Loucy (cell line): ENCODE data around the gene ANO1.

Source experiments
- EZH2phosphoT487 ChIP-seq: fragments of 200-600 bp; IDR thresholded peaks from 2 replicates; pipeline ENCODE4 v1.6.1; 2018; ENCODE audit warnings: antibody characterized with exemption, mild to moderate bottlenecking, moderate library complexity, borderline replicate concordance
- TF ChIP-seq, protein P1 (sequence below): fragments of 200-600 bp; sonication (generic); conservative IDR thresholded peaks from 2 replicates; pipeline ENCODE4 v1.5.1; 2014; ENCODE audit warnings: mild to moderate bottlenecking, antibody characterized with exemption, low read length

DNA sequence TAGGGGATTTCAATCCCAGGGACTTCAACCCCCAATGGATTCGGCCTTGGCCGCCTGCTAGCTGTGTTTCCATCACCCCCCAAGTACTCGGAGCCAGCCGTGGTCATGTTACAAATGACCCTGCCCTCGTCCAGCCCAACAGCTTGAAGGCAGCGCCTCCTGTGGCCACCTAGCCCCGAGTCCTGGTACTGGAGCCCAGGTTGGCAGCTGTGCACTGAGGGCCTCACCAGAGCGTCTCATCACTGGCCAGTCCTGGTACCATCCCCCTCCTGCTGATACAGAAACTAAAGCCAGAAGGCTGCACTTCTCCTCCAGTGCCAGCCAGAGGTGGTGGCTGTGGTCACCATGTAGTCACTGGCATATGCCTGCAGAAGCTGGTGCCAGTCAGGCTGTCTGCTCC, 80.1 kb downstream of the ANO1 start:
- TF ChIP-seq, protein P1, sequence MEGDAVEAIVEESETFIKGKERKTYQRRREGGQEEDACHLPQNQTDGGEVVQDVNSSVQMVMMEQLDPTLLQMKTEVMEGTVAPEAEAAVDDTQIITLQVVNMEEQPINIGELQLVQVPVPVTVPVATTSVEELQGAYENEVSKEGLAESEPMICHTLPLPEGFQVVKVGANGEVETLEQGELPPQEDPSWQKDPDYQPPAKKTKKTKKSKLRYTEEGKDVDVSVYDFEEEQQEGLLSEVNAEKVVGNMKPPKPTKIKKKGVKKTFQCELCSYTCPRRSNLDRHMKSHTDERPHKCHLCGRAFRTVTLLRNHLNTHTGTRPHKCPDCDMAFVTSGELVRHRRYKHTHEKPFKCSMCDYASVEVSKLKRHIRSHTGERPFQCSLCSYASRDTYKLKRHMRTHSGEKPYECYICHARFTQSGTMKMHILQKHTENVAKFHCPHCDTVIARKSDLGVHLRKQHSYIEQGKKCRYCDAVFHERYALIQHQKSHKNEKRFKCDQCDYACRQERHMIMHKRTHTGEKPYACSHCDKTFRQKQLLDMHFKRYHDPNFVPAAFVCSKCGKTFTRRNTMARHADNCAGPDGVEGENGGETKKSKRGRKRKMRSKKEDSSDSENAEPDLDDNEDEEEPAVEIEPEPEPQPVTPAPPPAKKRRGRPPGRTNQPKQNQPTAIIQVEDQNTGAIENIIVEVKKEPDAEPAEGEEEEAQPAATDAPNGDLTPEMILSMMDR, result 0 out of 2 replicates have a peak, but pooled peaks have one; percentile 35
- TF ChIP-seq EZH2phosphoT487, result no peak
